Transverse colon (tissue), 4 donors: ENCODE results near the gene NPPA.

Source experiments
- CTCF ChIP-seq, 5 experiments: fragments of 200-600 bp in 3 of 5; fragments of 450-650 bp in 2 of 5; sonication (generic) in 3 of 5; IDR thresholded peaks; 1 replicate in 2 of 5; 2 replicates in 3 of 5; pipeline ENCODE4 v1.5.1; 2016 to 2017; ENCODE audit warnings: antibody characterized with exemption in 5 of 5, inconsistent platforms in 3 of 5, mild to moderate bottlenecking in 2 of 5, moderate library complexity in 1 of 5
- EP300 ChIP-seq: sonication (generic); formaldehyde crosslinking; IDR thresholded peaks from one replicate; pipeline ENCODE4 v1.6.1; 2017; ENCODE audit warnings: antibody characterized with exemption, low read depth
- POLR2A ChIP-seq: fragments of 450-650 bp; IDR thresholded peaks from one replicate; pipeline ENCODE4 v1.6.1; 2016; ENCODE audit warnings: antibody characterized with exemption, mild to moderate bottlenecking, moderate library complexity
- POLR2AphosphoS5 ChIP-seq, 3 donors: sonication (generic); formaldehyde crosslinking; IDR thresholded peaks; one replicate each; pipeline ENCODE4 v1.6.1; 2016; ENCODE audit warnings: antibody characterized with exemption in 3 of 3

- TF ChIP-seq CTCF (IDR thresholded peaks at IDR 0.05) (no peak), POLR2A (no peak), EP300 (no peak), POLR2AphosphoS5 (IDR thresholded peaks at IDR 0.05) (no peak)
These were observed 32.0 kb upstream of the NPPA start for GRCh38 chr1:11879311-11880180.
